Measurements from ENCODE around the gene B4GAT1.

- TF ChIP-seq CTCF (IDR thresholded peaks at IDR 0.05) (no peak), EP300 (IDR thresholded peaks at IDR 0.05) (no peak)
Measured at GRCh38 chr11:66338276-66339161, 8.9 kb downstream of the B4GAT1 start.

Data from tibial nerve (tissue), 4 donors.